ENCODE results near the gene PHACTR1.
A peak's percentile ranks its signal among the peaks of the same experiment; 100 is the strongest.
"Not testable (repeated sequence)": the region's sequence is repeated elsewhere in the genome, so short reads cannot be mapped to it uniquely, and the experiment has no call there.

The PHACTR1 gene

GRCh38 chr6:13216236-13217014 lies 499.9 kb downstream of the PHACTR1 start:
- DNase-seq, result peak in 2 of 3 donors; percentile 35 to 47

GRCh38 chr6:13217206-13217905 lies 500.8 kb downstream of the PHACTR1 start:
- DNase-seq, result no peak

GRCh38 chr6:13220266-13220665 lies 503.7 kb downstream of the PHACTR1 start:
- no peak for DNase-seq

- DNase-seq, result no peak
These were observed 505.5 kb downstream of the PHACTR1 start for GRCh38 chr6:13222048-13222447.

GRCh38 chr6:13226071-13226470 lies 509.5 kb downstream of the PHACTR1 start:
- no peak for DNase-seq

- no peak for DNase-seq
These were observed 512.0 kb downstream of the PHACTR1 start for GRCh38 chr6:13228264-13229204.

- no peak for DNase-seq
These were observed 512.9 kb downstream of the PHACTR1 start for GRCh38 chr6:13229205-13230085.

GRCh38 chr6:13233106-13233505 lies 516.5 kb downstream of the PHACTR1 start:
- no peak for DNase-seq

GRCh38 chr6:13234130-13234529 lies 517.6 kb downstream of the PHACTR1 start:
- DNase-seq, result no peak

GRCh38 chr6:13235339-13235738 lies 518.8 kb downstream of the PHACTR1 start:
- no peak for DNase-seq

GRCh38 chr6:13237318-13237717 lies 520.8 kb downstream of the PHACTR1 start:
- no peak for DNase-seq

- DNase-seq, result no peak
These were observed 521.5 kb downstream of the PHACTR1 start for GRCh38 chr6:13238017-13238416.

GRCh38 chr6:13238640-13239216 lies 522.2 kb downstream of the PHACTR1 start:
- DNase-seq, result no peak

GRCh38 chr6:13239530-13240455 lies 523.2 kb downstream of the PHACTR1 start:
- DNase-seq, result no peak

- DNase-seq, result no peak
These were observed 524.8 kb downstream of the PHACTR1 start for GRCh38 chr6:13241364-13241763.

- no peak for DNase-seq
These were observed 525.6 kb downstream of the PHACTR1 start for GRCh38 chr6:13242178-13242577.

- no peak for DNase-seq
These were observed 526.0 kb downstream of the PHACTR1 start for GRCh38 chr6:13242590-13242989.

- DNase-seq, result no peak
These were observed 526.5 kb downstream of the PHACTR1 start for GRCh38 chr6:13243033-13243432.

- not testable (repeated sequence) for DNase-seq
These were observed 527.2 kb downstream of the PHACTR1 start for GRCh38 chr6:13243745-13244144.

- DNase-seq, result no peak
These were observed 531.1 kb downstream of the PHACTR1 start for GRCh38 chr6:13247627-13248026.

GRCh38 chr6:13248053-13248452 lies 531.5 kb downstream of the PHACTR1 start:
- no peak for DNase-seq
